A673 (cell line): ENCODE data around the gene TMEM260. TPM values are rescaled to one million over a fixed set of nuclear protein-coding genes. Genes with fewer than 3 reads are reported as not detected.

Experiments used
- BruUV-seq: library from RNA; stranded (reverse); fragments of 400-500 nt; replicated peaks from 2 replicates; lab custom pipeline; 2021; lab: Mats Ljungman, UMichigan
- CTCF ChIA-PET: fragments of 300-600 bp; sonication (Branson Sonifier 250); formaldehyde crosslinking; loops from one replicate; lab custom pipeline; 2022; ENCODE audit warnings: antibody characterized with exemption; lab: Charles Lee
- POLR2A ChIA-PET: fragments of 300-600 bp; sonication (Branson Sonifier 250); formaldehyde crosslinking; loops from one replicate; lab custom pipeline; 2022; ENCODE audit warnings: antibody characterized with exemption; ENCODE audit not compliant: low non-redundant PET; lab: Charles Lee
- DNase-seq: peaks from one replicate; pipeline ENCODE4 v3.0.0-alpha.2; 2015; ENCODE audit warnings: low spot score
- H3K27ac ChIP-seq: fragments of 200-600 bp; sonication (generic); 2 replicates; pipeline ENCODE4 v1.5.1; 2016; ENCODE audit warnings: mixed run types, low read depth, mild to moderate bottlenecking, mixed read lengths, antibody characterized with exemption, low read length; ENCODE audit not compliant: poor library complexity, severe bottlenecking
- H3K27me3 ChIP-seq: fragments of 200-600 bp; sonication (generic); replicated peaks from 2 replicates; pipeline ENCODE4 v1.6.1; 2017; ENCODE audit warnings: mixed run types, low read depth, mild to moderate bottlenecking, mixed read lengths, antibody characterized with exemption, low read length; ENCODE audit not compliant: insufficient read depth, poor library complexity
- H3K36me3 ChIP-seq: fragments of 200-600 bp; sonication (generic); 2 replicates; pipeline ENCODE4 v1.6.1; 2016; ENCODE audit warnings: mixed run types, mild to moderate bottlenecking, mixed read lengths, antibody characterized with exemption, low read length; ENCODE audit not compliant: insufficient read depth, poor library complexity, severe bottlenecking
- H3K4me1 ChIP-seq: fragments of 200-600 bp; sonication (generic); 2 replicates; pipeline ENCODE4 v1.6.1; 2017; ENCODE audit warnings: mixed run types, mild to moderate bottlenecking, mixed read lengths, antibody characterized with exemption, low read length; ENCODE audit not compliant: insufficient read depth, poor library complexity, severe bottlenecking
- H3K4me3 ChIP-seq: fragments of 200-600 bp; sonication (generic); 2 replicates; pipeline ENCODE4 v1.5.1; 2016; ENCODE audit warnings: low read depth, mixed run types, mild to moderate bottlenecking, mixed read lengths, low read length; ENCODE audit not compliant: poor library complexity, severe bottlenecking
- H3K9me3 ChIP-seq: fragments of 200-600 bp; sonication (generic); 2 replicates; pipeline ENCODE4 v1.6.1; 2016; ENCODE audit warnings: mixed run types, low read depth, mild to moderate bottlenecking, mixed read lengths, antibody characterized with exemption, low read length; ENCODE audit not compliant: poor library complexity, severe bottlenecking
- EZH2 ChIP-seq: fragments of 200-600 bp; sonication (generic); IDR thresholded peaks from 2 replicates; pipeline ENCODE4 v1.6.1; 2017; ENCODE audit warnings: borderline replicate concordance, low read depth, mild to moderate bottlenecking, mixed read lengths, antibody characterized with exemption, low read length; ENCODE audit not compliant: poor library complexity, severe bottlenecking
- intact Hi-C: fragments of 100-400 bp; cut with micrococcal nuclease; formaldehyde crosslinking; loops from one replicate; pipeline ENCODE4 v1.10.0; 2022; ENCODE audit not compliant: unreplicated experiment
- total RNA-seq: library from RNA; stranded (reverse); gene quantifications from 2 replicates; pipeline ENCODE4 v1.2.3, GENCODE V29; 2021
- TF ChIP-seq, protein P1 (sequence below): fragments of 300-800, 200-600 bp; sonication (generic); conservative IDR thresholded peaks from 2 replicates; pipeline ENCODE4 v1.5.1; 2017; ENCODE audit warnings: low read depth, mild to moderate bottlenecking, antibody characterized with exemption, low read length, moderate library complexity, mixed read lengths

Gene TMEM260
- total RNA-seq, 1 experiment from 2014 or later = 23.2 TPM

DNA sequence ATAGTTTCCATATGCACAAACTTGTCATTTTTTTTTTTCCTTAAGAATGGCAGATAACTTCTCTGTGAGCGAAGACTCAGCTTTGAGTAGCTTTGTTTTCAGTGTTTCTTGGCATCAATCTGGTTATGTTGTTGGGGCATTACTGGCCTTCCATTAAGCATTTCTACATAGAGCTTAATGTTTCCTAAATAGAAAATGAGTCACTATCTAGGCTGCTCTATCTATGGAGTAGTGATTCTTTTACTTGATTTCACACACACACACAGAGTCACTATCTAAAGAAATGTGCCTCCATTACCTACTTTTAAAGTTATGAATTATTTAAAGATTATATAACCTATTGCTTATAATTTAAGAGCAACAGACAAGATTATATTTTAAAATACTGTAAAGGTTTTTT lies 53.9 kb downstream of the TMEM260 start:
- CTCF ChIA-PET = no interaction called here
- DNase-seq = no peak
- Histone ChIP-seq H3K27ac (no peak overlapping the region), H3K27me3 (no peaks in the 10 kb centered on the region), H3K36me3 (peaks cover 52% of the 10 kb centered on the region), H3K4me3 (no peak overlapping the region), H3K9me3 (peaks cover 16% of the 10 kb centered on the region), H3K4me1 (no peaks in the 10 kb centered on the region)
- POLR2A ChIA-PET = interaction anchor here (0.7 kb wide), 1 partner anchor 265 kb away, joined by 4 read pairs; no protein-coding TSS in a partner anchor
- TF ChIP-seq EZH2 = no peak
- TF ChIP-seq, protein P1, sequence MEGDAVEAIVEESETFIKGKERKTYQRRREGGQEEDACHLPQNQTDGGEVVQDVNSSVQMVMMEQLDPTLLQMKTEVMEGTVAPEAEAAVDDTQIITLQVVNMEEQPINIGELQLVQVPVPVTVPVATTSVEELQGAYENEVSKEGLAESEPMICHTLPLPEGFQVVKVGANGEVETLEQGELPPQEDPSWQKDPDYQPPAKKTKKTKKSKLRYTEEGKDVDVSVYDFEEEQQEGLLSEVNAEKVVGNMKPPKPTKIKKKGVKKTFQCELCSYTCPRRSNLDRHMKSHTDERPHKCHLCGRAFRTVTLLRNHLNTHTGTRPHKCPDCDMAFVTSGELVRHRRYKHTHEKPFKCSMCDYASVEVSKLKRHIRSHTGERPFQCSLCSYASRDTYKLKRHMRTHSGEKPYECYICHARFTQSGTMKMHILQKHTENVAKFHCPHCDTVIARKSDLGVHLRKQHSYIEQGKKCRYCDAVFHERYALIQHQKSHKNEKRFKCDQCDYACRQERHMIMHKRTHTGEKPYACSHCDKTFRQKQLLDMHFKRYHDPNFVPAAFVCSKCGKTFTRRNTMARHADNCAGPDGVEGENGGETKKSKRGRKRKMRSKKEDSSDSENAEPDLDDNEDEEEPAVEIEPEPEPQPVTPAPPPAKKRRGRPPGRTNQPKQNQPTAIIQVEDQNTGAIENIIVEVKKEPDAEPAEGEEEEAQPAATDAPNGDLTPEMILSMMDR = no peak
- no TSS peak for BruUV-seq
- intact Hi-C loops = no loop called here

- H3K27ac ChIP-seq = no peak overlapping the region
- CTCF ChIA-PET = no interaction called here
- no peak for DNase-seq
- intact Hi-C loops = no loop called here
- BruUV-seq = no TSS peak
- H3K9me3 ChIP-seq = peaks cover 8% of the 10 kb centered on the region
- POLR2A ChIA-PET = interaction anchor here (0.7 kb wide), 1 partner anchor 27 kb away, joined by 3 read pairs; no protein-coding TSS in a partner anchor
- H3K36me3 ChIP-seq = peaks cover 55% of the 10 kb centered on the region
- no peaks in the 10 kb centered on the region for H3K4me1 ChIP-seq
- H3K27me3 ChIP-seq = no peaks in the 10 kb centered on the region
- no peak overlapping the region for H3K4me3 ChIP-seq
- TF ChIP-seq, protein P1 = no peak
- no peak for TF ChIP-seq EZH2
These were observed 55.4 kb downstream of the TMEM260 start for GRCh38 chr14:56635041-56635440.

GRCh38 chr14:56647493-56647892 lies 67.9 kb downstream of the TMEM260 start:
- Histone ChIP-seq H3K36me3 (no peaks in the 10 kb centered on the region), H3K9me3 (no peaks in the 10 kb centered on the region), H3K4me3 (no peak overlapping the region), H3K27me3 (no peaks in the 10 kb centered on the region), H3K27ac (no peak overlapping the region), H3K4me1 (peaks cover 13% of the 10 kb centered on the region)
- no peak for DNase-seq
- ChIA-PET POLR2A (no interaction called here), CTCF (interaction anchor here (1.5 kb wide), 1 partner anchor 12 kb away, joined by 5 read pairs; no protein-coding TSS in a partner anchor)
- intact Hi-C loops = no loop called here
- no TSS peak for BruUV-seq
- no peak for TF ChIP-seq EZH2
- TF ChIP-seq, protein P1 = no peak
